ENCODE results near the gene PARD3B. TPM values are rescaled to one million over a fixed set of nuclear protein-coding genes. Genes with fewer than 3 reads are reported as not detected.

The PARD3B gene
- total and polyA plus RNA-seq, 2 of the 8 experiments (the other 6 are each of a cell fraction or from before 2014, with no cell fraction given), result 1.2 to 5.7 TPM

GRCh38 chr2:204825681-204826080, 280.4 kb downstream of the PARD3B start:
- Histone ChIP-seq H3K18ac (ENCODE audit: extremely low read depth, low read length) (no peak overlapping the region), H3K23ac (ENCODE audit: insufficient read length) (no peak overlapping the region), H2AK5ac (ENCODE audit: low read depth, low read length) (no peak overlapping the region), H3K79me2 (ENCODE audit: control insufficient read depth in 1 of 2, insufficient read depth in 2 of 2, low read length in 2 of 2) (no peaks in the 10 kb centered on the region), H2BK120ac (replicated peaks; ENCODE audit: low read depth, low read length) (no peak overlapping the region), H2BK12ac (ENCODE audit: low read depth, low read length) (no peak overlapping the region), H3K14ac (ENCODE audit: insufficient read length) (no peak overlapping the region), H4K91ac (replicated peaks; ENCODE audit: insufficient read length, low read length) (no peak overlapping the region), H3K9ac (replicated peaks in 1 of 4; ENCODE audit: extremely low read depth in 1 of 4, low read depth in 3 of 4, low read length in 3 of 4) (no peak overlapping the region), H2BK20ac (ENCODE audit: low read length) (no peak overlapping the region), H3K4ac (replicated peaks; ENCODE audit: insufficient read length, low read depth, low read length) (no peak overlapping the region), H4K20me1 (replicated peaks in 1 of 2; ENCODE audit: control insufficient read depth in 1 of 2, insufficient read depth in 2 of 2, low read length in 2 of 2) (no peaks in the 10 kb centered on the region), H2BK5ac (ENCODE audit: low read depth, low read length) (no peak overlapping the region), H3K9me3 (ENCODE audit: insufficient read depth in 2 of 2, low read depth in 1 of 2, low read length in 1 of 2) (no peaks in the 10 kb centered on the region), H3K4me1 (replicated peaks in 1 of 4; ENCODE audit: control insufficient read depth in 3 of 4, insufficient read depth in 4 of 4, low read length in 3 of 4) (no peaks in the 10 kb centered on the region), H3K79me1 (ENCODE audit: low read depth, low read length) (no peaks in the 10 kb centered on the region), H3K27ac (ENCODE audit: low read depth, low read length) (no peak overlapping the region), H2AFZ (ENCODE audit: low read length) (no peak overlapping the region), H3K4me3 (ENCODE audit: extremely low read depth in 1 of 4, insufficient read depth in 2 of 4, low read depth in 3 of 4, low read length in 4 of 4) (no peak overlapping the region), H4K5ac (ENCODE audit: insufficient read length, low read depth, low read length) (no peak overlapping the region), H2BK15ac (ENCODE audit: low read length) (no peak overlapping the region), H3K4me2 (ENCODE audit: insufficient read depth in 1 of 2, low read depth in 2 of 2, low read length in 2 of 2) (no peak overlapping the region), H3K36me3 (ENCODE audit: control insufficient read depth in 2 of 4, insufficient read depth in 4 of 4, low read length in 3 of 4) (no peaks in the 10 kb centered on the region), H3K27me3 (replicated peaks in 1 of 4; ENCODE audit: control insufficient read depth in 3 of 4, extremely low read depth in 1 of 4, insufficient read depth in 3 of 4, low read length in 3 of 4) (no peaks in the 10 kb centered on the region), H3K23me2 (ENCODE audit: low read depth, low read length) (no peaks in the 10 kb centered on the region), H3K56ac (replicated peaks; ENCODE audit: insufficient read length, low read depth, low read length) (no peak overlapping the region), H4K8ac (ENCODE audit: extremely low read depth, insufficient read depth, low read length) (no peak overlapping the region)
- WGBS, 2 experiments (ENCODE audit: extremely low coverage in 1 of 2, insufficient coverage in 1 of 2, insufficient read length in 1 of 2, insufficient replicate concordance in 2 of 2, low coverage in 1 of 2, low lambda C conversion rate in 2 of 2, missing lambda C conversion rate in 1 of 2), result 89% methylated on average over 5 of the region's 5 CpGs; no CpG with 5 or more reads in 1 of the 2 experiments
- DNase-seq (ENCODE audit: low read depth in 1 of 2, low spot score in 2 of 2) (no peak), FAIRE-seq (no peak)
- POLR2A ChIA-PET (ENCODE audit: partially characterized antibody), result no interaction called here
- CTCF ChIA-PET (ENCODE audit: partially characterized antibody), result interaction anchor here (1.3 to 1.8 kb wide), 2 partner anchors 8 to 13 kb away, joined by 4 to 5 read pairs; no protein-coding TSS in a partner anchor
- no peak for TF ChIP-seq YY1 (IDR thresholded peaks at IDR 0.05; ENCODE audit: low read depth, low read length)
- no peak for TF ChIP-seq ATF2 (IDR thresholded peaks at IDR 0.05; ENCODE audit: low read length)
- no peak for TF ChIP-seq JUN (IDR thresholded peaks at IDR 0.05; ENCODE audit: low read depth, low read length)
- no peak for TF ChIP-seq FOSL1 (IDR thresholded peaks at IDR 0.05; ENCODE audit: insufficient read depth, low read depth, low read length)
- TF ChIP-seq SRF (IDR thresholded peaks at IDR 0.05; ENCODE audit: low read depth, low read length), result no peak

All from H1 (cell line).